BLaER1 (cell line): Measurements from ENCODE around the gene LAMC2.
"Not testable (repeated sequence)": the region's sequence is repeated elsewhere in the genome, so short reads cannot be mapped to it uniquely, and the experiment has no call there.

Experiments
- H3K27ac ChIP-seq: shearing (Covaris generic); formaldehyde crosslinking; 2 replicates; pipeline ENCODE4 v1.8.1; 2022
- H3K27me3 ChIP-seq: shearing (Covaris generic); formaldehyde crosslinking; 2 replicates; pipeline ENCODE4 v1.8.1; 2022
- H3K36me3 ChIP-seq: shearing (Covaris generic); formaldehyde crosslinking; 2 replicates; pipeline ENCODE4 v1.8.1; 2022
- H3K4me1 ChIP-seq: shearing (Covaris generic); formaldehyde crosslinking; 2 replicates; pipeline ENCODE4 v1.8.1; 2022
- H3K4me2 ChIP-seq: shearing (Covaris generic); formaldehyde crosslinking; 2 replicates; pipeline ENCODE4 v1.8.1; 2022
- H3K4me3 ChIP-seq: shearing (Covaris generic); formaldehyde crosslinking; 2 replicates; pipeline ENCODE4 v1.8.1; 2022
- H3K9ac ChIP-seq: shearing (Covaris generic); formaldehyde crosslinking; 2 replicates; pipeline ENCODE4 v1.8.1; 2022
- H3K9me3 ChIP-seq: shearing (Covaris generic); formaldehyde crosslinking; 2 replicates; pipeline ENCODE4 v1.8.1; 2022
- H4K20me1 ChIP-seq: shearing (Covaris generic); formaldehyde crosslinking; 2 replicates; pipeline ENCODE4 v1.8.1; 2022
- Cebpa-rat ChIP-seq: shearing (Covaris generic); IDR thresholded peaks from 2 replicates; pipeline ENCODE4 v1.8.1; 2022

Gene LAMC2

GRCh38 chr1:183149273-183149672, 36.8 kb upstream of the LAMC2 start:
- Histone ChIP-seq H3K27ac (no peak overlapping the region), H3K4me1 (no peaks in the 10 kb centered on the region), H3K4me3 (no peak overlapping the region), H3K27me3 (no peaks in the 10 kb centered on the region), H3K4me2 (no peak overlapping the region), H3K36me3 (peaks cover 7% of the 10 kb centered on the region), H3K9me3 (no peaks in the 10 kb centered on the region), H4K20me1 (no peaks in the 10 kb centered on the region), H3K9ac (no peak overlapping the region)
- TF ChIP-seq Cebpa-rat: no peak

DNA sequence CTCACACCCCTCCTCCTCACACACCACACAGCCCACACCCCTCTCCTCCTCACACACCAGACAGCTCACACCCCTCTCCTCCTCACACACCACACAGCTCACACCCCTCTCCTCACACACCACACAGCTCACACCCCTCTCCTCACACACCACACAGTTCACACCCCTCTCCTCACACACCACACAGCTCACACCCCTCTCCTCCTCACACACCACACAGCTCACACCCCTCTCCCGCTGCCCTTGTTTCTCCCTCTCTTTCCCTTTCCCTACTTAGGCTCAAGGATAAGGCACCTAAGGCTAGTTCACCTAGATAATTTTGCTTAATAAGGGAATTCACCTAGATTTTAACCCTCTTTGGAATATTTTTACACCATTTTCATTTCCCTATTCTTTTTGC, 36.0 kb upstream of the LAMC2 start:
- H3K36me3 ChIP-seq, H4K20me1 ChIP-seq, H3K27me3 ChIP-seq, H3K27ac ChIP-seq, H3K9me3 ChIP-seq, H3K4me3 ChIP-seq, H3K4me1 ChIP-seq, H3K9ac ChIP-seq, H3K4me2 ChIP-seq: not testable (repeated sequence)

- H4K20me1 ChIP-seq: no peaks in the 10 kb centered on the region
- H3K4me2 ChIP-seq: no peak overlapping the region
- no peak overlapping the region for H3K27ac ChIP-seq
Observed at GRCh38 chr1:183150445-183150844, 35.6 kb upstream of the LAMC2 start.

DNA sequence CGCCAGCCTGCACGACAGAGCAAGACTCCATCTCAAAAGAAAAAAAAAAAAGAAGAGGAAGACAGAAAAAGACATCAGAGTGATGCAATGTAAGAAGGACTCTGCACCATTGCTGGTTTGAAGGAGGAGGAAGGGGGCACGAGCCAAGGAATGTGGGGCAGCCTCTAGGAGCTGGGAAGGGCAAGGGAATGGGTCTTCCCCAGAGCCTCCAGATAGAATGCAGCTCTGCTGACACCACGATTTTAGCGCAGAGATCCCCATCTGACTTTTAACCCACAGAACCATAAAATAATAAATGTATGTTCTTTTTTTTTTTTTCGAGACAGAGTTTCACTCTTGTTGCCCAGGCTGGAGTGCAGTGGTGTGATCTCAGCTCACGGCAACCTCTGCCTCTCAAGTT, 33.9 kb upstream of the LAMC2 start:
- Histone ChIP-seq H3K9ac (no peak overlapping the region), H3K27ac (no peak overlapping the region), H3K27me3 (no peaks in the 10 kb centered on the region), H3K4me3 (no peak overlapping the region), H3K4me2 (no peak overlapping the region), H4K20me1 (no peaks in the 10 kb centered on the region), H3K4me1 (peaks cover 8% of the 10 kb centered on the region; the same call in 1 of the 2 replicates), H3K36me3 (no peaks in the 10 kb centered on the region), H3K9me3 (no peaks in the 10 kb centered on the region)
- TF ChIP-seq Cebpa-rat: no peak

More at GRCh38 chr1:183150445-183150844, 35.6 kb upstream of the LAMC2 start:
- Histone ChIP-seq H3K4me3 (no peak overlapping the region), H3K9ac (no peak overlapping the region), H3K4me1 (no peaks in the 10 kb centered on the region), H3K27me3 (no peaks in the 10 kb centered on the region), H3K9me3 (no peaks in the 10 kb centered on the region), H3K36me3 (no peaks in the 10 kb centered on the region)
- TF ChIP-seq Cebpa-rat: no peak

GRCh38 chr1:183155939-183156338, 30.1 kb upstream of the LAMC2 start:
- H3K36me3 ChIP-seq: no peaks in the 10 kb centered on the region
- H3K27ac ChIP-seq: no peak overlapping the region
- peaks cover 8% of the 10 kb centered on the region; the same call in 1 of the 2 replicates for H3K4me1 ChIP-seq
- no peaks in the 10 kb centered on the region for H3K27me3 ChIP-seq
- H3K9me3 ChIP-seq: peaks cover 7% of the 10 kb centered on the region; the same call in 1 of the 2 replicates
- no peak for TF ChIP-seq Cebpa-rat
- no peak overlapping the region for H3K4me3 ChIP-seq
- no peak overlapping the region for H3K9ac ChIP-seq
- no peaks in the 10 kb centered on the region for H4K20me1 ChIP-seq
- no peak overlapping the region for H3K4me2 ChIP-seq

GRCh38 chr1:183159960-183160359, 26.1 kb upstream of the LAMC2 start:
- Histone ChIP-seq H3K9me3 (peaks cover 7% of the 10 kb centered on the region; the same call in 1 of the 2 replicates), H3K4me2 (no peak overlapping the region), H3K9ac (no peak overlapping the region), H3K27ac (no peak overlapping the region), H3K4me3 (no peak overlapping the region), H4K20me1 (no peaks in the 10 kb centered on the region), H3K36me3 (no peaks in the 10 kb centered on the region), H3K4me1 (peaks cover 8% of the 10 kb centered on the region; the same call in 1 of the 2 replicates), H3K27me3 (no peaks in the 10 kb centered on the region)
- TF ChIP-seq Cebpa-rat: no peak

DNA sequence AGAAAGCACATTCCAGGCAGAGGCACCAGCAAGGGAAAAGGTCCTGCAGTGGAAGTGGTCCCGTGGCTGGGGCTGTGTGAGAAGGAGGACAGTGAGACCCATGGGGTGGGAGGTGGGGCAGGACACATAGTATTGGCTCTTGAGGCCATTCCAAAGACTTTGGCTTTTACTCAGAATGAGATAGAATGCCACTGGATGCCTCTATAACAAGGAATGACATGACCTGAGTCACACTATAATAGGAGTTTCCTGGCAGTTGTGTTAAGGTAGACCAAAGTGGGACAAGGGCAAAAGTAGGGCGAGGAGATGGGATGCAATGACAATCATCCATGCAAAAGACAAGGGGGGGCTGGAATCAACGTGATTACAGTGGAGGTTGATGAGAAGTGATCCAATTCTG, 24.7 kb upstream of the LAMC2 start:
- peaks cover 7% of the 10 kb centered on the region; the same call in 1 of the 2 replicates for H3K9me3 ChIP-seq
- H3K27me3 ChIP-seq: no peaks in the 10 kb centered on the region
- no peak overlapping the region for H3K4me3 ChIP-seq
- H3K9ac ChIP-seq: no peak overlapping the region
- peaks cover 6% of the 10 kb centered on the region; the same call in 1 of the 2 replicates for H3K4me1 ChIP-seq
- TF ChIP-seq Cebpa-rat: no peak
- H4K20me1 ChIP-seq: no peaks in the 10 kb centered on the region
- H3K36me3 ChIP-seq: no peaks in the 10 kb centered on the region
- no peak overlapping the region for H3K27ac ChIP-seq
- no peak overlapping the region for H3K4me2 ChIP-seq

GRCh38 chr1:183163316-183163715, 22.7 kb upstream of the LAMC2 start:
- Histone ChIP-seq H3K9ac (no peak overlapping the region), H3K27me3 (no peaks in the 10 kb centered on the region), H4K20me1 (no peaks in the 10 kb centered on the region), H3K4me2 (no peak overlapping the region), H3K4me3 (no peak overlapping the region), H3K27ac (no peak overlapping the region), H3K4me1 (no peaks in the 10 kb centered on the region), H3K36me3 (no peaks in the 10 kb centered on the region), H3K9me3 (peaks cover 7% of the 10 kb centered on the region; the same call in 1 of the 2 replicates)
- no peak for TF ChIP-seq Cebpa-rat

- no peak overlapping the region for H3K4me2 ChIP-seq
- no peak for TF ChIP-seq Cebpa-rat
- H3K9ac ChIP-seq: no peak overlapping the region
- H4K20me1 ChIP-seq: no peaks in the 10 kb centered on the region
- no peak overlapping the region for H3K27ac ChIP-seq
- peaks cover 7% of the 10 kb centered on the region; the same call in 1 of the 2 replicates for H3K9me3 ChIP-seq
- H3K4me3 ChIP-seq: no peak overlapping the region
- no peaks in the 10 kb centered on the region for H3K27me3 ChIP-seq
- no peaks in the 10 kb centered on the region for H3K4me1 ChIP-seq
- no peaks in the 10 kb centered on the region for H3K36me3 ChIP-seq
Observed at GRCh38 chr1:183164340-183164739, 21.7 kb upstream of the LAMC2 start.

- Histone ChIP-seq H3K27ac (no peak overlapping the region), H3K4me1 (no peaks in the 10 kb centered on the region), H3K4me3 (no peak overlapping the region), H3K9ac (no peak overlapping the region), H3K9me3 (peaks cover 5% of the 10 kb centered on the region; the same call in 1 of the 2 replicates), H3K27me3 (no peaks in the 10 kb centered on the region), H3K36me3 (no peaks in the 10 kb centered on the region), H3K4me2 (no peak overlapping the region), H4K20me1 (no peaks in the 10 kb centered on the region)
- no peak for TF ChIP-seq Cebpa-rat
Observed at GRCh38 chr1:183164963-183165362, 21.1 kb upstream of the LAMC2 start.

- TF ChIP-seq Cebpa-rat: no peak
- Histone ChIP-seq H3K27me3 (no peaks in the 10 kb centered on the region), H4K20me1 (no peaks in the 10 kb centered on the region), H3K36me3 (no peaks in the 10 kb centered on the region), H3K4me3 (no peak overlapping the region), H3K9ac (no peak overlapping the region), H3K9me3 (no peaks in the 10 kb centered on the region), H3K27ac (no peak overlapping the region), H3K4me1 (no peaks in the 10 kb centered on the region), H3K4me2 (no peak overlapping the region)
Observed at GRCh38 chr1:183165456-183165855, 20.6 kb upstream of the LAMC2 start.
